AG09309 (cell line): ENCODE data around the gene MYOD1.

Source experiments
- DNase-seq: peaks from one replicate; pipeline ENCODE4 v3.0.0-alpha.2; 2010; ENCODE audit warnings: low read depth
- H3K4me3 ChIP-seq: 2 replicates; pipeline ENCODE4 v1.5.1; 2011; ENCODE audit warnings: mild to moderate bottlenecking, low read depth, low read length, moderate library complexity; ENCODE audit not compliant: control insufficient read depth
- CTCF ChIP-seq: IDR thresholded peaks from 2 replicates; pipeline ENCODE4 v1.5.1; 2011; ENCODE audit warnings: mild to moderate bottlenecking, low read depth, low read length, inconsistent platforms; ENCODE audit not compliant: insufficient read depth, control insufficient read depth; ENCODE audit errors: missing control alignments

Gene MYOD1

GRCh38 chr11:17686231-17686980 lies 33.0 kb upstream of the MYOD1 start:
- no peak for TF ChIP-seq CTCF
- no peak for DNase-seq

DNA sequence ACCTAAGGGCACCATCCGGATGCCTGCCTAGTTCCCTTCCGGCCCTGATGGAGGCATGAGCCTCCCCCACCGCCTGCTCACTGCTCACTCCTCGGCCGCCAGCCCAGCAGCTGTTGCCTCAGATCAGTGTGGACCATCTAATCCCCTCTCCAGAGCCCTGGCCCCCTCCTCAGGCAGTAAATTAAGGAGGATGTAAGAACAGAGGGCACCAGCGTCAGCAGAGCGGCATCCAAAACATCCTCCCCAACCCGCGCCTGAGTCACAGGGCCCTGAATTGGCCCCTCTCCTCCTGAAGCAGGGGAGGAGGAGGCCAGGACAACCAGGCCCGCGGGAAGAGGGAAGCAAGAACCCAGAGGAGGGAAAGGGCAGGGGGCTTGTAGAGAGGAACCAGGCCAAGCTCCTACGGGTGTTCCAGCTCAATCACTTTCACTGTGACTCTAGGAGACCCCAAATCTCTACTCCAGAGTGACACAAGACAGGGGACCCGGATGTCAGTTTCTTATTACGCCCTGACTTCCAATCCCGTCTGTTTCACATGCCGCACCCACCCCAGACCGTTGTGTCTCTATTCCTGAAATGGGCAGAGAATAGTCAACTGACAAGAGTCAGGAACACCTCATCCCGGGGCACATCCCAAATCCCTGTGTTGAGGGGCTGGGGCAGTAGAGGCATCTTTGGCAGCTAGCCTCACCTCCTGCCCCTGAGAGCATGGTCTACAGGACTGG lies 31.3 kb upstream of the MYOD1 start:
- no peak overlapping the region for H3K4me3 ChIP-seq
- no peak for TF ChIP-seq CTCF
- DNase-seq: no peak

More at GRCh38 chr11:17686231-17686980, 33.0 kb upstream of the MYOD1 start:
- no peak overlapping the region for H3K4me3 ChIP-seq

DNA sequence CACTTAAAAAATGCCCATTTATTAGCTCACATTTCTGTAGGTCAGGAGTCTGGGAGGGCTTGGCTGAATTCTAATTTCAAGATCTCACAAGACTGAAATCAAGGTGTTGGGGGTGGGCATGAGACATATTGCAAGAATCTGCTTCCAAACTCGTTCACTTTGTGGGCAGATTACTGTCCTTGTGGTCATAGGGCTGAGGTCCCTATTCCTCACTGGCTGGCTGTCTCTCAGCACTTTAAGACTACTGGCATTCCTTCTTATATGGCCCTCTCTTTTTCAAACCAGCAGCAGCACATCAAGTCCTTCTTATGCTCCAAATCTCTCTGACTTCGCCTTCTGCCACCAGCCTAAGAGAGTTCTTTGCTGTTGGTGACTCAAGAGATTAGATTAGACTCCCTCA lies 27.8 kb upstream of the MYOD1 start:
- no peak overlapping the region for H3K4me3 ChIP-seq
- no peak for DNase-seq
- TF ChIP-seq CTCF: no peak

DNA sequence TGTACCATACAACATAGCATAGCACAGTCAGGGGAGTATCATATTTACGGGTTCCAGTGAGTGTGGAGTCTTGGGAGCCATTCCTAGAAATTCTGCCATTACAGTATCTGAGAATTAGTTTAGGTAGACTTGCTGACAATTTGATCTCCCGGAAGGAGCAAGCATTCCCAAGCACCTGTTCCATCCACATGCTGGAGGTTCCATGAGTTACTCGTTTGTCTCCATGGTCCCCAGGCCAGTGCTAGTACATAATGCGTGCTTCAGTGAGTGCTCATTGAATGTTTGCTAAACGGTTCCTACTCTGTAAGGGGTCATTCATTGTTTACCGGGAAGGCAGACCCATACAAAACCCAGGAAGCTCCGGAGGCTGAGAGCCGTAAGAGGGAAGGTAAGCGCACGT lies 27.4 kb upstream of the MYOD1 start:
- H3K4me3 ChIP-seq: no peak overlapping the region
- no peak for TF ChIP-seq CTCF
- no peak for DNase-seq

DNA sequence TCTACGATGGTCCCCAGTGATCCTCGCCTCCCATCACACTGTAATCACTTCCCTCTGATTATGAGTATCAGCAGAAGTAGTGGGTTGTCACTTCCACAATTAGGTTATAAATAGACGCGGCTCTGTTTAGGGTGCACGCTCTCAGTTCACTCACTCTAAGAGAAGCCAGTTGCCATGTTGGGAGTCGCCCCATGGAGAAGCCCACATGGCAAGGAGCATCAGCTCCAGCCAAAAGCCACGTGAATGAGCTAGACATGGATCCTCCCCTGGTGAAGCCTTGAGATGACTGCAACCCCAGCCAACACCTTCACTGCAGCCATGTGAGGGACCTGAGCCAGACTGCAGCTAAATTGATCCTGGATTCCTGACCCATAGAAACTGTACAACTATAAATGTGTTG lies 26.4 kb upstream of the MYOD1 start:
- TF ChIP-seq CTCF: no peak
- no peak for DNase-seq
- H3K4me3 ChIP-seq: no peak overlapping the region

DNA sequence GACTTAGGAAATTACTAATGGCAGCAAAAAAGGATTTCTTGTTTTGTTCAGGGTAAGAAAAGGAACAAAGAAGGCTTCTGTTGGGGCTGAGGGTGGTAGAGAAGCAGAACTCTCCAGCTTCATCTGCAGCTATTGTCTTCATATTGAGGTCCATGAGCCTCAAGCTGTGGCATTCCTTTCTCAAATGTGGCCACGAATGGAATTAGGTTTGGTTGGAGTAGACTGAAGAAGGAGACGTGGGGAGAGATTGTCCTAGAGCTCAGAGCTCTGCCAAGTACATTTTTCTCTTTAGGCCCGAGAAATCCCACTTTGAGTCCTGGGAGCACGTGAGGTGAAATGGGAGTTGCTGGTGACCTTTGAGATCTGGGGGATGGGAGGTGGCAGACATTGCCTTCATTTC lies 25.8 kb upstream of the MYOD1 start:
- DNase-seq: no peak
- H3K4me3 ChIP-seq: no peak overlapping the region
- no peak for TF ChIP-seq CTCF
